GM15510 (cell line): ENCODE data around the gene TRIOBP.

Experiments used
- POLR2A ChIP-seq: IDR thresholded peaks from 3 replicates; pipeline ENCODE4 v1.6.1; 2011; ENCODE audit warnings: borderline replicate concordance; ENCODE audit not compliant: insufficient read length; ENCODE audit errors: extremely low read depth

Gene TRIOBP

DNA sequence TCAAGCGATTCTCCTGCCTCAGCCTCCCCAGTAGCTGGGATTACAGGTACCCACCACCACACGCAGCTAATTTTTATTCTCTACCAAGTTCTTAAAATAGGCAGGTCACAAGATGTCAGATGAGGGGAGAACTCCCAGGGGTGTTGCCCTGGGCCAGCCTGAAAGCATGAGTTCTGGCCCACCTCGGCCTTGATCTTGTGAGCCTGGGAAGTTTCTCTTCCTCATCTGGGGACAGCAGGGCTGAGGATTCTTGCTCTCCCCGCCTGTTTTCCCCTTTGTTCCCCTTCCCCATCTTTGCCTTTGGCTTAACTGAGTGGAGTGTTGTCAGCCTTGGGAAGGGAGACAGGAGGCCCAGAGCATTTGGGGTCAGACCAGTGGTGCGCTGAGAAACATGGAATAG, 34.8 kb upstream of the TRIOBP start:
- no peak for TF ChIP-seq POLR2A

DNA sequence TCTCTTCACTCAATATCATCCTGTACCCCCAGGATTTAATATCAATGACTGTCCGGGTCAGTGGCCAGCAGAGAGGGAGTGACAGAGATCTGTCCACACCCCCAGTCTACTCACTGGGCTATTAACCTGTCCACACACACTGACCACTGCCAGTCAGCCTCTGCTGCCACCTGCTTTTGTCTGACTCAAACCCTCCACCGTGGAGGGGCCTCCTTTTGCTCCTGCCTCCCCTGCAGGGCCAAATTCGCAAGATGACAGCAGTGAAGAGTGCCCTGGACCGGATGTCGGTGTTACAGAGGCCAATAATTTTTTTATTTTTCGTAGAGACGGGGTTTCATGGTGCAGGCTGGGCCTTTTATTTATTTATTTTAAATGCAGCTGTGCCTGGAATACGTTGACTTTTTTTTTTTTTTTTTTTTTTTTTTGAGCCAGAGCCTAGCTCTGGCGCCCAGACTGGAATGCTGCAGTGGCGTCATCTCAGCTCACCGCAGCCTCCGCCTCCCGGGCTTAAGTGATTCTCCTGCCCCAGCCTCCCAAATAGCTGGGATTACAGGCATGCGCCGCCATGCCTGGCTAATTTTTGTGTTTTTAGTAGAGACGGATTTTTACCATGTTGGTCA, 33.2 kb upstream of the TRIOBP start:
- TF ChIP-seq POLR2A, result no peak

DNA sequence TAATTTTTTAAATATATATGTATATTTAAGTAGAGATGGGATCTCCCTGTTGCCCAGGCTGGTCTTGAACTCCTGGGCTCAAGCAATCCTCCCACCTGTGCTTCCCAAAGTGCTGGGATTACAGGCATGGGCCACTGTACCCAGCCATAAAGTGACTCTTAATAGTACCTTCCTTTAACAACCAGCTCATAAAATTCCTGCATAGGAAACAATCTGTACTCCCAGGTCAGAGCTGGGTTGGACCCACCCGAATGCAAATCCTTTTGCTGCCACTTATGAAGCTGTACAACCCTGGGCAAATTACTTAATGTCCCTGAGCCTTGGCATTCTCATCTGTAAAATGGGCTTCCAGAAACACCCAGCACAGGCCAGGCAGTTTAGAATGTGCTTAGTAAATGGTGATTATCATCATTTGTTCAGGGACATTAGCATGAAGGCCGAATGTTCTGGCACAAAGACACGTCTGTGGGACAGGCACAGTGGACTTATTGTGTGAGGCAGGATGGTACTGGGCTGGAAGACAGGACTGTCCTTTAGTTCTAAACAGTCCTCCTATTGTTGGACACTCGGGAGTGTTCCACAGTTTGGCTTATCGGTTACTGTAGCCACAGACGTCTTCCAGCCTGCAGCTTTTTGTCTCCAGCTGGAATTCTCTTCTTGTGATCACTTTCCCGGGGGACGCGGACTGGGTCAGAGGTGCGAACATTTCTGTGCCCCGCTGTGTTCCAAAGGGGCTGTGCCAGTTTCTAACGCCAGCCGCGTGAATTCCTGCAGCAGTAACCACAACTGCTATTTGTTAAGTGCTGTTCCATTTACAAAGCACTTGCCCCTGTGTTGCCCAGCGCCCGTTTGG, 32.4 kb upstream of the TRIOBP start:
- TF ChIP-seq POLR2A, result no peak

DNA sequence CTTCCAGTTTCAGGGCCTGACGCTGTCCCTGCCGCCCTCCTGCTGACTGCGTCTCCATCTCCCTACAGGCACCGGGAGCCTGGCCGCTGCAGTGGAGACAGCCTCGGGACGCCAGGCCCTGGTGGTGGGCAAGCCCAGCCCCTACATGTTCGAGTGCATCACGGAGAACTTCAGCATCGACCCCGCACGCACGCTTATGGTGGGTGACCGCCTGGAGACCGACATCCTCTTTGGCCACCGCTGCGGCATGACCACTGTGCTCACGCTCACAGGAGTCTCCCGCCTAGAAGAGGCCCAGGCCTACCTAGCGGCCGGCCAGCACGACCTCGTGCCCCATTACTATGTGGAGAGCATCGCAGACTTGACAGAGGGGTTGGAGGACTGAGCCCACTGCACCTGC, 31.4 kb upstream of the TRIOBP start:
- no peak for TF ChIP-seq POLR2A

DNA sequence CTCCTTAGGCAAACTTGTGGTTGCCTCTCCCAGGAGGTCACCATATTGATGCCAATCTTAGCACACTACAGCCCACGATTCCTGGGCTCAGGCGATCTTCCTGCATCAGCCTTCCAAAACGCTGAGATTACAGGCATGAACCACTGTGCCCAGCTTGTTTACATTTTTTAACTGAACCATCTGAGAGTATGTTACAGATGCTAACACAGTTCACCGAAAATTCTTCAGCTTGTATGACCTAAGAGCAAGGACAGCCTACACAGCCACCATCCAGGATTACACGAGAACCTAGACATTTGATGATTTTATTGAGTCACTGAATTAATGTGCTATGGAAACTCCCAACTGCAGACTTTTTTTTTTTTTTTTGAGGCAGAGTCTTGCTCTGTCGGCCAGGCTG, 27.3 kb upstream of the TRIOBP start:
- no peak for TF ChIP-seq POLR2A

DNA sequence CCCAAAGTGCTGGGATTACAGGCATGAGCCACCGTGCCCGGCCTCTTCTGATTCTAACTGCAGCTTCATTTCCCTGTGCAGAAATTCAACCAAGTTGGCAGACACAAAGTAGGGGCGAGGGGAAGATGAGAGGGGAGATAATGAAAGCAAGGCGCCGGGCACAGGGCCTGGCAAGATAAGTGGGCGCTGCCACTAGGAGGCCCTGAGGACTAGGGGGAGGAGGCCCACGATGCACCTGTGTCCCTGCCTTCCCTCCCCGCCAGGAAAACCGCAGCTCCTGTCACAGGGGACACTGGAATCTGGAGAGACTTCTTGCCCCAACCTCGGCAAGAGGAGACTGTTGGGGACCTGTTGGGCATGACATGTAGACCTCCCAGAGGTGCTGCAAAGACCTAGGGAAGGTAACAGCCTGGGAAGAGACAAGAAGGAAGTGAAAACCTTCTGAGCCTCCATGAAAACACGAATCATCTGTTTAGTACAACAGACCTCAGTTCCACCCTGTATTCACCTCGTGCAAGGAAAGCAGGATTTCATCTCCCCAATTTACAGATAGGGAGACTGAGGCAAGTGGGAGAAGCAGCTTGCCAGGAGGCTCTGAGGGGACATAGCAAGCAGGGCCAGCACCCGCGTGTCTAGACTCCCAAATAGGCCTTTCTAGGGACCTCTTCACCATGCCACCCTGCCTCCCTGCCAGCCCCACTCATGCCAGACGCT, 24.5 kb upstream of the TRIOBP start:
- TF ChIP-seq POLR2A, result no peak

DNA sequence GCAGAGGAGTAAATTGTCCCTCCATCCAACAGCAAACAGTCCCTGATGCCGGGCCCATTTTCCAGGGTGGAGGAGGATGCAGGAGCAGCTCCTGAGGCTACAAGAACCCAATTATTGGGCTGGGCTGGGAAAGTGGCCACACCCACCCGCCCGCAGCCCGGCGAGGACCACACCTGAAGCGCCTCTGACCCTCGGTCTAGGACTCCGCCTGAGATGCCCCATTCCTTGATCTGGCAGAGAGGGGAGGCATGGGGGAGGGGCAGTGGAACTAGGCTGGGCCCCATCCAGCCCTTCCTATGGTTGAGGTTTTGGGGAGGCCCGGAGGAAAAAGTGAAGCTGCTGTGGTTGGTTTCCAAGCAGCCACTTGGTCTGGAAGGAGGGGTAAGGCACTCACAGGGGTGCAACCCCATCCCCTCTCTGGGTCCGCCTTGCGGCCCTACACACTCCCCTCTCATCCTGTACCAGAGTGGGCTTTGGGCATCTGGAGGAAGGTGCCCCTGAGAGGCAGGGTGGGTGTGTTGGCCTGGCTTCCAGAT, 23.9 kb upstream of the TRIOBP start:
- no peak for TF ChIP-seq POLR2A

DNA sequence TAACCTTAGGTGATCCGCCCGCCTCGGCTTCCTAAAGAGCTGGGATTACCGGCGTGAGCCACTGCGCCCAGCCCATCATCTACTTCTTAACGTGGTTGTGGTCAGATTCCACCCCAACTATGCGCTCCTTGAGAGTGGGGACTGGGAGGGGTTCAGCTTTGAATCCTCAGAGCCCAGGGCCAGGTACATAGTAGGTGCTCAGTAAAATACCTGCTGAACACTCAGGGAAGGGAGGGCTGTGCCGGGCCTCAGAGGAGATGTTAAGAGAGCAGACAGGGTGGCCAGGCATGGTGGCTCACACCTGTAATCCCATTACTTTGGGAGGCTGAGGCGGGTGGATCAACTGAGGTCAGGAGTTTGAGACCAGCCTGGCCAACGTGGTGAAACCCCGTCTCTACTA, 22.6 kb upstream of the TRIOBP start:
- TF ChIP-seq POLR2A, result no peak

DNA sequence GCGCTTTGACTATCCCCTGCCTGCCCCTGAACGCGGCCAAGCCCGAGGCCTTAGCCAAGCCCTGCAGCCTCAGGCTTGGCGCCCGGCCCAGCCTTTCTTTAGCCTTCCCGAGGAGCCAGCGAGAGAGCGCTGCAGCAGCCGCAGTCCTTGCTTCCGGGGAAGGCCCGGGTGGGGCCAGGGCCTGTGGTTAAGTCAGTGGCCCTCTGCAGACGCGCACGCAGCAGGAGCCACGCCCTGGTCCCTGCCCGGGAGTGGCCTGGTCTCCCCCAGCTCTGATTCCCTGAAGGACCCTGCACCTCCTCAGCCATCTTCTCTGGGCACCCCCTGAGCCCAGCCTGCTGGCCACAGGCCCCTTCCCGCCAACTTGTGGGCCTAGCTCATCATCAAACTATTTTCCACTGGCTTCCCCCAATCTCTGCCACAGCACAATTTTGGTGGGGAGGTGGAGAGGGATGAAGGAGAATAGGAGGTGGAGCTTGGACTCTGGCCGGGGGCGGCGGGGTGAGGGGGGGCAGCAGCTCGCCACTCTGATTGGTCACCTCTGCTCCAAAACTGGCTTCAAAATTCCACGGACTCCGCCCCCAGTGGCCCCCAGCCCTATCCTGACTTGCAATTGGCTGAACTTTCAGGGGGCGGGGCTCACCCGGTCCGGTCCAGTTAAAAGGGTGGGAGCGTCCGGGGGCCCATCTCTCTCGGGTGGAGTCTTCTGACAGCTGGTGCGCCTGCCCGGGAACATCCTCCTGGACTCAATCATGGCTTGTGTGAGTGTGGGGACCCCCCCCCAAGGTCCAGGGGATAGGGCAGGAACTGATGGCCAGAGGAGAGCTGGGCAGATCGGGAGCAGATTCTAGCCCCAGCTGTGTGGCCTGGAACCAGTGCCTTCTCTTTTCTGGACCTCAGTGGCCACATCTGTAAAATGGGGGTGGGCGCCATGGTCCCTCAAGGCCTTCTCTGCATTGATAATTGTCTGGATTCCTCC, 21.6 kb upstream of the TRIOBP start, which contains the start of gene LGALS1:
Gene LGALS1 (plus strand): TSS at position 686 of the 979 bp plus-strand sequence. CDS start 67 bp downstream, at position 753.
- peak; percentile 72 for TF ChIP-seq POLR2A

DNA sequence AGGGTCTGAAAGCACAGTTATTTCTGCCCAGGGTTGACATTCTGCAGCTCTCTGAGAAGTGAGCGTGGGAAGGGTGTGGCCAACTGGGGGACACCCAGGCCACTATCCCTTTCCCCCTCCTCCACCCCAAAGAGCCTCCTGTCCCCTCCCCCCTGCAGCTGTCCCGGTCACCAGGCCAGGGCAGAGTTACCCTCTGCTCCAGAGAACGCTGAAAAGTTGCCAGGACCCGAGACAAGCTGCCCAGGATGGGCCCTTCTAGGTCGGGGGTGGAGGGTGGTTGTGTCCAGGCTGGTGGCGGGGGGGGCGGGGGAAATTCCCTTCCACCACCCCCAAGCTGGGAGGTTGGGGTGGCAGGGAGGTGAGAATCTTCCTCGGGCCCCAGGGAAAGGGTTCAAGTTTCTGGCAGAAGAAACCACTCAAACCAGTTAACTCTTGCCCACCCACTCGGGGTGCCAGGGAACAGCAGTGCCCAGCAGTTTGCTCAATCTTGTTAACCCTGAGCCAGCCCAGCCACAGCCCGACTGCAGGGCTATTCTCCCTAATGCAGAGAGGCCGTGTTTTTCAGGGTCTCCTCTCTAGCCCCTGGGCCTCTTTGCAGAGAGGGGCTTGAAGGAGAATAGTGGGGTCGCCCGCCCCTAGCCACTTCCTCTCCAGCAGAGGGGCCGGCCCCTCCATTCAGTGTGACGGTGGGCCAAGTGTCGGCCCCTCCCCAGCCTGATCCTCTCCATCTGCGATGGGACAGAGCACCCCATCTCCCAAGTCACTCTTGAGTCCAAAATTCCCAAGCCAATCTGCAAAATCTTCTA, 20.7 kb upstream of the TRIOBP start:
- TF ChIP-seq POLR2A, result no peak

DNA sequence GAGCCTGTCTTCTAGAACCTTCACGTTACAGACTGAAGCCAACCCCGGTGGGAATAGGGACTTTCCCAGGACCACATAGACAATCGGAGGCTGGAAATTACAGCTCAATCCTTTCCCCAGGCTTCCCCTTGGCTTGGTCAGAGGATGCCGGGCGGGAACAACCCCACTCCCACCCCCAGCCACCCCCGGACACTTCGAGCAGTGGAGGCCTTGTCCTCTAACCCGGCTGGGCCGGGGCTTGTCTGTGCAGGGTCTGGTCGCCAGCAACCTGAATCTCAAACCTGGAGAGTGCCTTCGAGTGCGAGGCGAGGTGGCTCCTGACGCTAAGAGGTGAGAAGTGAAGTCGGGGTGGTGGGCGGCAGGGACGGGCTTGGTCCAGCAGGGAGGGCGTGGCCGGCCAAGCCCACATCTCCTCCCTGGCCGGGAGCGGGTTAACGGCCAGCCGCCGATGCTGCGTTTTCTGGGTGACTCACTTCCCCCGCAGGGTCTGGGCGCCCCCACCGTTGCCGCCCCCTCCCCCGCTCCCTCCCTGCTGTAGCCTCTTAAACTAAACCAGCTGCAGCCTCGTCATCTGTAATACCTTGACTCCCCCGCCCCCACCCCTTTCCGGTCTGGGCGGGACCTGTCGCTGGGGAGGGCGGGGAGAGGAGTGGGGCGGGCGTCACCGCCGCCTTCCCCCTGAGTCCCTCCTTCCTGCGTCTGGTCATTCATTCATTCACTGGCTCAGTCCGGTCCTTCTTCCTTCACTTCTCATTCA, 19.9 kb upstream of the TRIOBP start:
- peak; percentile 32 for TF ChIP-seq POLR2A

DNA sequence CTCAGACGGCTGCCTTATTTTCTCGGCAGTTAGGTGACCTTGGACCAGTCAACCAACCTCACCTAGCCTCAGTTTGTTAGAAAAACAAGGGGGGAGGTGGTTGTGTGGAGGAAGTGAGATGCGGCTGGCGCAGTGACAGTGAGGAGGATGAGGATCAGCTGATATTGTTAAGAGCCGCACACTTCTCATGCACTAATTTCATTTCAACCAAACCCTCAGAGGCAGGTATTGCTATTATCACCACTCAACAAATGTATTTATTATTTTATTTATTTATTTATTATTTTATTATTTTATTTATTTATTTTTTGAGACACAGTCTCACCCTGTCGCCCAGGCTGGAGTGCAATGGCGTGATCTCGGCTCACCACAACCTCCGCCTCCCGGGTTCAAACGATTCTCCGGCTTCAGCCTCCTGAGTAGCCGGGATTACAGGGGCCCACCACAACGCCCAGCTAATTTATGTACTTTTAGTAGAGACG, 19.3 kb upstream of the TRIOBP start:
- no peak for TF ChIP-seq POLR2A
